H9 (cell line): ENCODE measurements around the gene TMEM115. TPM values are rescaled to one million over a fixed set of nuclear protein-coding genes. Genes with fewer than 3 reads are reported as not detected.

ENCODE experiments used
- DNase-seq: peaks from one replicate; pipeline ENCODE4 v3.0.0-alpha.2; 2017
- H2AFZ ChIP-seq: one replicate; pipeline ENCODE4 v1.6.1; 2013; ENCODE audit warnings: mild to moderate bottlenecking, low read length, control low read depth, moderate library complexity
- H2AK5ac ChIP-seq: 2 replicates; pipeline ENCODE4 v1.6.1; 2013; ENCODE audit warnings: low read length, control low read depth, mixed read lengths; ENCODE audit not compliant: insufficient read length
- H2BK120ac ChIP-seq: one replicate; pipeline ENCODE4 v1.6.1; 2013; ENCODE audit warnings: low read depth, mild to moderate bottlenecking, low read length, control low read depth, inconsistent platforms; ENCODE audit not compliant: poor library complexity, severe bottlenecking
- H2BK12ac ChIP-seq: 2 replicates; pipeline ENCODE4 v1.6.1; 2013; ENCODE audit warnings: low read length, control low read depth, mixed read lengths, low read depth; ENCODE audit not compliant: insufficient read length
- H2BK15ac ChIP-seq: 2 replicates; pipeline ENCODE4 v1.6.1; 2013; ENCODE audit warnings: low read depth, low read length, control low read depth
- H2BK20ac ChIP-seq: one replicate; pipeline ENCODE4 v1.6.1; 2013; ENCODE audit warnings: low read depth, mild to moderate bottlenecking, low read length, control low read depth, inconsistent platforms; ENCODE audit not compliant: poor library complexity, severe bottlenecking
- H2BK5ac ChIP-seq: 2 replicates; pipeline ENCODE4 v1.6.1; 2013; ENCODE audit warnings: low read length, control low read depth, mixed read lengths; ENCODE audit not compliant: insufficient read length
- H3K14ac ChIP-seq: 2 replicates; pipeline ENCODE4 v1.6.1; 2013; ENCODE audit warnings: low read length, control low read depth; ENCODE audit not compliant: insufficient read depth
- H3K18ac ChIP-seq: 2 replicates; pipeline ENCODE4 v1.6.1; 2013; ENCODE audit warnings: low read depth, mild to moderate bottlenecking, mixed read lengths, low read length, control low read depth; ENCODE audit not compliant: insufficient read length
- H3K23ac ChIP-seq: 2 replicates; pipeline ENCODE4 v1.6.1; 2013; ENCODE audit warnings: low read length, control low read depth, mixed read lengths, low read depth; ENCODE audit not compliant: insufficient read length
- H3K23me2 ChIP-seq: 2 replicates; pipeline ENCODE4 v1.6.1; 2013; ENCODE audit warnings: low read depth, mild to moderate bottlenecking, mixed read lengths, low read length, control low read depth; ENCODE audit not compliant: insufficient read length, poor library complexity, severe bottlenecking
- H3K27ac ChIP-seq: 2 replicates; pipeline ENCODE4 v1.5.1; 2013; ENCODE audit warnings: low read length, control low read depth, mixed read lengths, low read depth; ENCODE audit not compliant: insufficient read length
- H3K27me3 ChIP-seq: 2 replicates; pipeline ENCODE4 v1.6.1; 2013; ENCODE audit warnings: low read length, control low read depth, inconsistent platforms; ENCODE audit not compliant: insufficient read depth
- H3K4ac ChIP-seq: 2 replicates; pipeline ENCODE4 v1.6.1; 2013; ENCODE audit warnings: low read depth, mild to moderate bottlenecking, control low read depth, inconsistent platforms, low read length, moderate library complexity
- H3K4me1 ChIP-seq: 2 replicates; pipeline ENCODE4 v1.6.1; 2013; ENCODE audit warnings: low read length, control low read depth, inconsistent platforms; ENCODE audit not compliant: insufficient read depth
- H3K4me2 ChIP-seq: 2 replicates; pipeline ENCODE4 v1.6.1; 2013; ENCODE audit warnings: low read length, control low read depth, mixed read lengths; ENCODE audit not compliant: insufficient read length, insufficient read depth
- H3K56ac ChIP-seq: 2 replicates; pipeline ENCODE4 v1.6.1; 2013; ENCODE audit warnings: low read depth, mild to moderate bottlenecking, mixed read lengths, low read length, control low read depth; ENCODE audit not compliant: insufficient read length
- H3K79me1 ChIP-seq: 2 replicates; pipeline ENCODE4 v1.6.1; 2013; ENCODE audit warnings: low read depth, mild to moderate bottlenecking, moderate library complexity, low read length, control low read depth, inconsistent platforms; ENCODE audit not compliant: insufficient read depth, poor library complexity, severe bottlenecking
- H3K79me2 ChIP-seq: 2 replicates; pipeline ENCODE4 v1.6.1; 2013; ENCODE audit warnings: low read length, control low read depth, inconsistent platforms; ENCODE audit not compliant: insufficient read depth
- H3K9ac ChIP-seq: 2 replicates; pipeline ENCODE4 v1.6.1; 2013; ENCODE audit warnings: low read length, control low read depth, mixed read lengths; ENCODE audit not compliant: insufficient read length; ENCODE audit errors: extremely low read depth
- H3K9me3 ChIP-seq: one replicate; pipeline ENCODE4 v1.6.1; 2013; ENCODE audit warnings: low read depth, low read length, inconsistent platforms; ENCODE audit not compliant: control insufficient read depth
- H3T11ph ChIP-seq: one replicate; pipeline ENCODE4 v1.6.1; 2013; ENCODE audit warnings: mild to moderate bottlenecking, low read length, control low read depth, inconsistent platforms
- H4K20me1 ChIP-seq: one replicate; pipeline ENCODE4 v1.6.1; 2013; ENCODE audit not compliant: control insufficient read depth, insufficient read length, insufficient read depth
- H4K5ac ChIP-seq: 2 replicates; pipeline ENCODE4 v1.6.1; 2013; ENCODE audit warnings: low read depth, mild to moderate bottlenecking, mixed read lengths, low read length, control low read depth; ENCODE audit not compliant: insufficient read length
- H4K8ac ChIP-seq: replicated peaks from 2 replicates; pipeline ENCODE4 v1.6.1; 2013; ENCODE audit warnings: low read length, control low read depth, mixed read lengths, low read depth; ENCODE audit not compliant: insufficient read length
- H4K91ac ChIP-seq: 2 replicates; pipeline ENCODE4 v1.6.1; 2013; ENCODE audit warnings: low read depth, mild to moderate bottlenecking, moderate library complexity, mixed read lengths, low read length, control low read depth; ENCODE audit not compliant: insufficient read length
- H3K27ac Mint-ChIP-seq, 3 experiments: 2 replicates in 2 of 3; 3 replicates in 1 of 3; pipeline ENCODE4 v1.8.0; 2020 to 2021; ENCODE audit warnings: mixed read lengths in 3 of 3, mild to moderate bottlenecking in 1 of 3, moderate library complexity in 1 of 3
- H3K27me3 Mint-ChIP-seq: 2 replicates; pipeline ENCODE4 v1.8.0; 2021; ENCODE audit warnings: low read depth, mild to moderate bottlenecking, moderate library complexity, mixed read lengths
- H3K36me3 Mint-ChIP-seq, 3 experiments: 2 replicates in 2 of 3; 3 replicates in 1 of 3; pipeline ENCODE4 v1.8.0; 2020 to 2021; ENCODE audit warnings: low read depth in 3 of 3, mixed read lengths in 3 of 3; ENCODE audit not compliant: insufficient read depth in 1 of 3
- H3K4me1 Mint-ChIP-seq, 2 experiments: 2 replicates each; pipeline ENCODE4 v1.8.0; 2020; ENCODE audit warnings: mixed read lengths in 2 of 2
- H3K4me3 Mint-ChIP-seq, 2 experiments: 2 replicates in 1 of 2; 3 replicates in 1 of 2; pipeline ENCODE4 v1.8.0; 2020 to 2021; ENCODE audit warnings: mild to moderate bottlenecking in 2 of 2, mixed read lengths in 2 of 2, moderate library complexity in 1 of 2
- H3K9me3 Mint-ChIP-seq, 2 experiments: 2 replicates in 1 of 2; 3 replicates in 1 of 2; pipeline ENCODE4 v1.8.0; 2020; ENCODE audit warnings: mild to moderate bottlenecking in 2 of 2, mixed read lengths in 2 of 2, moderate library complexity in 1 of 2
- WGBS: extraction: QIAGEN DNeasy Blood & Tissue Kit; methylation state at CpG from one replicate; pipeline ENCODE4 v1.1.7; 2013; ENCODE audit warnings: missing lambda C conversion rate, low lambda C conversion rate, mixed read lengths; ENCODE audit not compliant: insufficient read length; ENCODE audit errors: extremely low coverage; 5-methylcytosine and 5-hydroxymethylcytosine counted together
- total RNA-seq: library from RNA; stranded (reverse); gene quantifications from 2 replicates; pipeline ENCODE4 v1.2.1, GENCODE V29; 2021
- TF ChIP-seq, protein P1 (sequence below): fragments of 200-600 bp; sonication (generic); conservative IDR thresholded peaks from 3 replicates; pipeline ENCODE4 v1.8.0; 2021; ENCODE audit warnings: antibody characterized with exemption, mild to moderate bottlenecking

TMEM115 gene
- total RNA-seq, 1 experiment from 2014 or later = 32.3 TPM

DNA sequence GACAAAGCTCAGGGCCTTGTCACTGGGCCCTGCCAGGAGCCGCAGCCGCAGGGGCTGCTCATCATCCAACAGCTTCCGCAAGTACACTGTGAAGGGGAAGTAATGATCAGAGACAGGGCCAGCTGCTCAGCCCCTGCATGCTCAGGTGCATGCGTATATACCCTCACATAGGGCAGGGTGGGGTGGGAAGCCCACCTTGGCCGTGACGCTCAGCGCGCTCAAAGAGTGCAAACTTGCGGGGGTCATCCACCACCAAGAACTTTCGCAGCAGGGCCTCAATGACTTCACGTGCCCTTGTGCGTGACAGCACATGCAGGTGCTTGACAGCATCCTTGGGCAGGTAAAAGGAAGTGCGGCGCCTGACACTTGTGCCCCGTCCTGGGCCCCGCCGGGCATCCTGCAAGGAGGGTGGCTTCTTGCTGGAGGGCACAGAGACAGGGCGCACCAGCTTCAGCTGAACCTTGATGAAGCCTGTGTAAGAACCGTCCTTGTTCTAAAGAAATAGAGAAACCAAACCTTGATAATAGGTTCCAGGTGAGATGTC, 27.9 kb downstream of the TMEM115 start:
- no peak overlapping the region for H2AK5ac ChIP-seq
- no peak overlapping the region for H3K23ac ChIP-seq
- H3K23me2 ChIP-seq = peaks cover 13% of the 10 kb centered on the region
- H3K36me3 Mint-ChIP-seq = peaks cover 13 to 47% (median 45%) of the 10 kb centered on the region in 3 experiments; a peak in 6 of 7 replicates
- H3K79me2 ChIP-seq = peaks cover 9% of the 10 kb centered on the region; the same call in 1 of the 2 replicates
- H3K79me1 ChIP-seq = peaks cover 6% of the 10 kb centered on the region
- no peak overlapping the region for H3K9ac ChIP-seq
- H2BK5ac ChIP-seq = no peak overlapping the region
- no peak overlapping the region for H3K4me3 Mint-ChIP-seq
- H3K4me1 Mint-ChIP-seq = peaks cover 14 to 29% of the 10 kb centered on the region in 2 experiments
- H3K4me2 ChIP-seq = no peak overlapping the region
- no peak overlapping the region for H2BK15ac ChIP-seq
- no peak overlapping the region for H3K14ac ChIP-seq
- no peak overlapping the region for H3K27ac Mint-ChIP-seq
- H2BK20ac ChIP-seq = no peak overlapping the region
- H3K18ac ChIP-seq = no peak overlapping the region
- H4K5ac ChIP-seq = no peak overlapping the region
- H3K27me3 ChIP-seq = no peaks in the 10 kb centered on the region
- no peak overlapping the region for H3K4ac ChIP-seq
- TF ChIP-seq, protein P1, sequence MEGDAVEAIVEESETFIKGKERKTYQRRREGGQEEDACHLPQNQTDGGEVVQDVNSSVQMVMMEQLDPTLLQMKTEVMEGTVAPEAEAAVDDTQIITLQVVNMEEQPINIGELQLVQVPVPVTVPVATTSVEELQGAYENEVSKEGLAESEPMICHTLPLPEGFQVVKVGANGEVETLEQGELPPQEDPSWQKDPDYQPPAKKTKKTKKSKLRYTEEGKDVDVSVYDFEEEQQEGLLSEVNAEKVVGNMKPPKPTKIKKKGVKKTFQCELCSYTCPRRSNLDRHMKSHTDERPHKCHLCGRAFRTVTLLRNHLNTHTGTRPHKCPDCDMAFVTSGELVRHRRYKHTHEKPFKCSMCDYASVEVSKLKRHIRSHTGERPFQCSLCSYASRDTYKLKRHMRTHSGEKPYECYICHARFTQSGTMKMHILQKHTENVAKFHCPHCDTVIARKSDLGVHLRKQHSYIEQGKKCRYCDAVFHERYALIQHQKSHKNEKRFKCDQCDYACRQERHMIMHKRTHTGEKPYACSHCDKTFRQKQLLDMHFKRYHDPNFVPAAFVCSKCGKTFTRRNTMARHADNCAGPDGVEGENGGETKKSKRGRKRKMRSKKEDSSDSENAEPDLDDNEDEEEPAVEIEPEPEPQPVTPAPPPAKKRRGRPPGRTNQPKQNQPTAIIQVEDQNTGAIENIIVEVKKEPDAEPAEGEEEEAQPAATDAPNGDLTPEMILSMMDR = no peak
- H2BK12ac ChIP-seq = no peak overlapping the region
- no peak overlapping the region for H3K27ac ChIP-seq
- WGBS = no CpG with 5 or more reads among the region's 19 CpGs
- H3T11ph ChIP-seq = no peak overlapping the region
- H3K56ac ChIP-seq = no peak overlapping the region
- no peak overlapping the region for H2AFZ ChIP-seq
- no peak overlapping the region for H2BK120ac ChIP-seq
- DNase-seq = no peak
- no peak overlapping the region for H4K91ac ChIP-seq
- no peaks in the 10 kb centered on the region for H3K9me3 ChIP-seq
- no peak overlapping the region for H4K8ac ChIP-seq
- H3K4me1 ChIP-seq = no peaks in the 10 kb centered on the region; the same call in 1 of the 2 replicates
- no peaks in the 10 kb centered on the region for H4K20me1 ChIP-seq
- H3K9me3 Mint-ChIP-seq = no peaks in the 10 kb centered on the region
- H3K27me3 Mint-ChIP-seq = no peaks in the 10 kb centered on the region; the same call in 1 of the 2 replicates
